Fibroblast of skin of right quadriceps (primary cell): ENCODE data around the gene REN.
A peak's percentile ranks its signal among the peaks of the same experiment; 100 is the strongest.

ENCODE experiments used
- DNase-seq: peaks from one replicate; pipeline ENCODE4 v3.0.0-alpha.2; 2013

REN gene

DNA sequence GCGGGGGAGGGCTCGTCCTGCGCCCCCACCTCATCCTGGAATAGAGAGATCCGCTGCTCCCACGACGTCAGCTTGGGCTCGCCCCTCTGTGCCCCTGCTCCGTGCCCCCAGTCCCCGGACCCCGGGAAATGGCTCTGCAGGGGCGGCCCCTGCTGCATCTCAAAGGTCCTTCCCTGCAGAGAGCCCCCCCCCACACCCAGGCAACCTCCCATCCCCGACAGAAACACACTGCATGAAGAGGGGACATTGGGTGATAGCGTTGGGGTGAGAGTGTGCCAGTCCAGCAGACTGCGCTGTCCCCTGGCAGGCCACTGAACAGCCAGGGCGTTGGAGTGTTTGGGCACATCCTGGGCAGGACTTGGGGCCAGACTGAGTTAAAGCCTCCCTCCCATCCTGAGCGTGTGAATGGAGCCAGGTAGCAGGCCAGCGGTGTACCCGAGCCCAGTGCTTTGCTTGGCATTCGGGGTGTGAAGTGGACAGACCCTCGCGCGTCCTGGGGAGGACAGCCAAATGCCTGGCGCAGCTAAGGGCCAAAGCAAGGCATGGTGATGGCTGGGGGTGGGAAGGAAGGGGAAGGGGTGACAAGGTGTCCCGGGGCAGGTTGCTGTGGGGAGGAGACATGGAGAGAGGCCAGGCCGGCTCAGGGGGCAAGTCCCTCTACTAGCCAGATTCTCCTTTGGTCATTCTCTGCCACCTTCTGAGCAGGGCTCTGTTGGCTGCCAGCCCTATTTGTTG lies 13.7 kb downstream of the REN start:
- DNase-seq: no peak

DNA sequence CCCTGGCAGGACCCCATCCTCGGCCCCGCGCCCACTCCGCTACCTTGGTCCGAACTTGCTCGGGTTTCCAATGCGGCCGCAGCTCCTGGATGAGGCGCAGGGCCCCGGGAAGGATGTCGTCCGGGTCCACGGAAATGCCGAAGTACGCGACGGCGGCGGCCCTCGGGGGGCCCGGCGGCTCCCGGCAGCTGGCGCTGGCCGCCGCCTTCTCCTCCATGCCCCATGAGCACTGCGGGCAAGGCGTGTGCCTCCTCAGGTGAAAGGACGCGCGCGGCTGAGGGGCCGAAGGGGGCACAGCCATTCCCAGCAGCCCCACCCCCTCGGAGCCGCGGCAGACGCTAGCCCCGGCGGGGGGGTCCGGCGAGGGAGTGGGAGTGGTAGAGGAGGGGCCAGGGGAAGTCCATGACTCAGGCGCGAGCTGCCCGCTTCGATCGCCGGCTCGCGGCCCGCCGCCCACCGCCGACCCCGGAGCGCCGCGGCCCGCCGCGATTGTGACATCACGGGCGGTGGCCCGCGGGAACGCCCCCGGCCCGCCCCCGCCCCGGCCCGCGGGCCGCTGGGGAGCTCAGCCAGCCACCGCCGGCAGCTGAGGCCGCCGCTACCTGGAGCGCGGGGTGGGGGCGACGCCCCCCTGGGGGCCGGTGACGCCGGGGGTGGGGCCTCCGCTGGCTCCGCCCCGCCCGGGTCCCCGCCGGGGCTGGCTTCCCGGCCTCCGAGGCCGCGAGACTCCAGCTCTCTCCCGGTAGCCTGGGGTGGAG lies 14.4 kb downstream of the REN start, which contains the start of gene ETNK2:
Gene ETNK2 (minus strand): TSS at position 493 of the 758 bp plus-strand sequence. CDS start 192 bp downstream, at position 301.
- peak; percentile 50 for DNase-seq

DNA sequence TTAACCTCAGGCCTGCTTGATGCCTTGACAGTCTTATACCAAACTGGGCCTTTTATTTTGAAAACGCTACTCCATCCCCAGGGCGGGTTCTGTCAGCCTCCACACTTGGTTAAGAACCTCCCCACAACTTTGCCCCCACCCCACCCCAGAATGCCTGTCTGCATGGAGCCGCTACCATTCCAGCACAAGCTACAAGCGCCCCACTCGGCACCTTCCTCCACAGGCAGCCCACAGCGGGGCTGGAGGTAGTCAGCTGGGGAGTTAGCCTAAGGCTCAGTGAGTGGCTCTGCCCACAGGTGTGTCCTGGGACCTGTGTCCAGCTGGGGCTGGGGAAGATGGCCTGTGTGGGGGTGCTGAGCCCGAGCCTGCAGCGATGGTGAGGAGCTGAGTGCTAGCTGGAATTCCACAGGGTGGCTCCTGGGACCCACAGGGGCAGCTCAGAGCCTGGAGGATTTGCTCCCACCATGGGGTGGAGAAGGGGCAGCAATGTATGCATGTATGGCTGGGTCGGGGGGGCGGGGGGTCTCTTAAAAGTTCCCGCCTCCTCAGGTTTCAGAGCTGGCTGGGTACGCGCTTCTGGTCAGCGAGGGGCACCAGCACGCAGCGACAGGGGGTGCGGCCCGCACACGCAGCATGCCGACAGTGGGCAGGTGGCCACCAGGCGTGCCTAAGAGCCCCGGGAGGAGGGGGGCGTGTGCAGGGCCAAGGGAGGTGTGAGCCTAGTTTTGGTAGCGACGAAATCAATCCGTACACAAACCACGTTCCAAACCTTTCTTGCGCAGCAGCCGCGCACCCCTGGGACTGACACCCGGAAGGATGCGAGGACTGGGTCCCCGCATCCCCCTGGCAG lies 15.2 kb downstream of the REN start:
- DNase-seq: no peak

DNA sequence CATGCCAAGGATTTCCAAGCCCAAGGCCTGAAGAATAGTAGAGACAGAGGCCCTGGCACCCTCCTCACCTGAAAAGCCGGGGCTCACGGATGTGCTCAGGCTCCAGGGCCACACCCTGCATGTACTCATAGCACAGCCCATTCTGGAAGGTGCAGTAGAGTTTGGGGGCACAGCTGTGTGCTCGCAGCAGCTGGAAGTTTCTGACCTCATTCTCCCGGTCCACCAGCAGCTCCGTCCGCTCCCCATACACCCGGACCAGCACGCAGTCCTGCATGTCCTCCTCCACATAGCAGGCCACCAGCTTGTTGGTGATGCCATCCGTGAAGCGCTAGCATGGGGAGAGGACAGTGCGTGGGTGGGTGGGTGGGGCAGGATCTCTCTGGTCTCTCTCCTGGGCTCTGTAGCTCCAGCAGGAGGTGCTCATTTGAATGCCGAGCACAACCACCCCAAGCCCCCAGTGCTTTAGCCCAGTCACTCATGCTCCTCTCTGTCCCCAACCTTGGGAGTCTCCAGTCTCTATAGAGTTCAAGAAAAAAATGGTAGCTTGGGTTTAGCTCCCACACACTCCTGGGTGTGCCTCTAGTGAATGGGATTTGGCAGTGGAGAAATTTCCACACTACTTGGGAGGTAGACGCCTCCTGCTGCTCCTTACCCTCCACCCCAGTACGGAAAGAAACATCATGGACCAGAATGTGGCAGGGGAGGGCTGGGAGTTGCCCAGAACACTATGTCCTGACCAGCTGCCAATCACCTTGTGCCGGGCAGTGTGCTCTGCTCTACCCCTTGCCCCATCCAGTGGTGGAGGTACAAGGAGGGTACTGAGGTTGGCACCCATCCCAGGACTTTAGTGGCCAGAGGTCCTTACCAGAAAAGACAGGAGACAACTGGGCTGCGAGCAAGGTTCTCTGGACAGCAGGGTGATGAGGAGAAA lies 16.2 kb downstream of the REN start:
- no peak for DNase-seq

DNA sequence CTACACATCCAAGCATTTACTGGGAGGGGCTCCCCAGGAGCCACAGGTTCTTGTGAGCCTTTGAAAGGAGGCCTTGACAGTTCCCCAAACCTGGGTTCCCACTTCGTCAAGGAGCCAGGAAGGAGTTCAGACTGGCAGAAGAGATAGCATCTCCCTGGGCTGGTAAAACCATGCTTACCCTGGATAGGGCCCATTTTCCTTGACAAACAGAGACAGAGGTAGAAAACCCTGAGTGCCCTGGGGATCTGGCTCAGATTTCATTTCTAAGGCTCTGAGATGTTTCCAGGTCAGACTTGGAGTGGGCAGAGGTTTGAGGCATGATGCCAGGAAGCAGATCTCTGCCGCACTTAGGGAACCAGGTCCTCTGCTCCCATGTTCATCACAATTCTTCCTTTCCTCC lies 17.0 kb downstream of the REN start:
- DNase-seq: no peak

DNA sequence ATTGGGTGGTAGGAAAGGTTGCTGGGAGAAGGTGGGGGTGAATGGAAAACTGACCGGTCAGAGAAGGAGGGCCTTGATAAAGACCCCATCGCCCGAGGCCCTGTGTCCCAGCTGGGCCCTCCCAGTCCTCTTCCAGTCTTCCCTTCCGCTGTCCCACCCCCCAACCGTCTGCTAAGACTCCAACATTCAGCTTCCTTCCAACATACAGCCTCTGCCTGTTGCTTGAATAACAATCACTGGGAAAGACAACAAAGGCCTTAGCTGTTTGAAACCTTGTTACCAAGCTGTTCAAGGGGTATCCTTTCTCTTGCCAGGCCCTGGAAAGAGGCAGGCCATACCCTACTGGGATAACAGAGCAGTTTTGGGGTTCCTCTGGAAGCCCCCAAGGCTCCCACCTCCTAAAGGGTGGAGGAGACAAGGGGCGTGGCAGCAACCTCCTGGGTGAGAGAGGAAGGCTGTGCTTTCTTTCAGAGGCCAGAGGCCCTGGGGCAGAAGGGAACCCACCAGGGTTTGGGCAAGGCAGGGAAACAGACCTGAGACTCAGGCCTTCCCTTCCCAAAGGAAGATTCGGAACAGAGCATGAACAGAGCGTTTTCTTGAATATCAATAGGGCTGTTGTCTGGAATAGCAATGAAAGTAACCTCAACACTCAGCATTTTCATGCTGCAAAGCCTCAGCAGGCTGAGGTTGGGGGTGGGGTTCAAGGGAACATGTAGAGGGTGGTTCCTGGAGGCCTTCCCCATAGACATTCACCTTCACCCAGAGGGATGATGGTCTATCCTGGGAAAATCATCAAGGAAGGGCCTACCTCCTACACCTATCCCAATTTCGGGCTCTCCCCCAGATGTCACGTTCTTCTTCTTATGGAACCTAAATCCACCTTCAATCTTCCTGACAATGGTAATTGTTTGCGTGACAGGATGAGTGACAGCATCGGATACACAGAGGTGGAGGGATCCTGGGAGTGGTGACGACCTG lies 18.4 kb downstream of the REN start:
- DNase-seq: no peak

DNA sequence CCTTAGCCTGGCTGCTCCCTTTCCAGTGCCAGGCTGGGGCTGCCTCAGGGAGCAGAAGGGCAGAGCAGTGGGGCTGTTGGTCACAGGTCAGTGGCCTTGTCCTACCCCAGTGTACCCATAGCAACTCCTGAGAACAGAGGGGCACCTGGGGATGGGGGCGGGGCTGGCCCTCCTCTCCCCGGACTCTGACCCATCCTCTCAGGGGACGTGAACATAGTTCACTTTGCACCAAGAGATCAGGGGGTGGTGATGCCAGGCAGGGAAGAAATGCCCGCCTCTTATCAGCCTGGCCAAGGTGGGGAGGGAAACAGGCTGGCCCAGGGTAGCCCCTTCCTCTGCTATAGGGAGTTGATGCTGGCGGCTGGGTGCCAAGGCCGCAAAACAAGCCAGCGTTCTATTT lies 19.2 kb downstream of the REN start:
- DNase-seq: no peak

DNA sequence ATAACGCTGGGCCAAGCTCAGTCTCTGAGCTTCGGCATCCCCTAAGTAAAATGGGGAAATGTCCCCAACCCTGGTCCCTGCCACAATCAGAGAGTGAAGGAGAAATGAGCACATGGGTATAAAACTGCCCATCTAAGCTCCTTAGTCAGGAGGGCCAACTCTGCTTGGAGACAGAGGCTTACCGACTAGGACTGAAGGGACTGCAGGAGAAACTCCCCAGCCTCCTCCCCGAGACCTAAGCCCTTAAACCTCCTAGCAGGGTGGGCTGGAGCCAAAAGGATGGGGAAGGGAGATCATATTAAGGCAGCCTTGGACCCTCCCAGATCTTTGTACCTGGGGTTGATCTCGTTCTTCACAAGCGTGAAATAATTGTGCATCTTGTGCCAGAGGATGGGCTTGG lies 19.8 kb downstream of the REN start:
- no peak for DNase-seq

DNA sequence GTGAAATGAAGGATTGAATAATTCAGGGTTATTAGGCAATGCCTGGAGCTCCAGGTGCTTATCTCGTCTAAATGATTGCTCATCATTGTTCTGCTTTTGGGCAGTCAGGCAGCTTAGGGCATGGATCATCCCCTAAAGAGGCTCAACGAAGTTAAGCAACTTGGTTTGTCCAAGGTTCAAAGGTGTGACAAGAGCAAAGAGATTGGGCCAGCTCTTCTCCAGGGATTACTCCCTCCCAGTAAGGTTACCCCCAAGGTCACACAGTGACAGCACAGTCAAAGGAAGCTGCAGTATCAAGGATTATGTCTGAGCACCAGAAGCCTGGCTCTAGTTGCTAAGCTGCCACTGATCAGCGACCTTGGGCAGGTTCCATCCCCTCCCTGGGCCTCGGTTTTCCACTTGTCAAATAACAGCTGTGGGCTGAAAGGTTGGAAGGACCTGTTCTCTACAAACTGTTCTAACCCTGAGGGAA lies 21.1 kb downstream of the REN start:
- no peak for DNase-seq

DNA sequence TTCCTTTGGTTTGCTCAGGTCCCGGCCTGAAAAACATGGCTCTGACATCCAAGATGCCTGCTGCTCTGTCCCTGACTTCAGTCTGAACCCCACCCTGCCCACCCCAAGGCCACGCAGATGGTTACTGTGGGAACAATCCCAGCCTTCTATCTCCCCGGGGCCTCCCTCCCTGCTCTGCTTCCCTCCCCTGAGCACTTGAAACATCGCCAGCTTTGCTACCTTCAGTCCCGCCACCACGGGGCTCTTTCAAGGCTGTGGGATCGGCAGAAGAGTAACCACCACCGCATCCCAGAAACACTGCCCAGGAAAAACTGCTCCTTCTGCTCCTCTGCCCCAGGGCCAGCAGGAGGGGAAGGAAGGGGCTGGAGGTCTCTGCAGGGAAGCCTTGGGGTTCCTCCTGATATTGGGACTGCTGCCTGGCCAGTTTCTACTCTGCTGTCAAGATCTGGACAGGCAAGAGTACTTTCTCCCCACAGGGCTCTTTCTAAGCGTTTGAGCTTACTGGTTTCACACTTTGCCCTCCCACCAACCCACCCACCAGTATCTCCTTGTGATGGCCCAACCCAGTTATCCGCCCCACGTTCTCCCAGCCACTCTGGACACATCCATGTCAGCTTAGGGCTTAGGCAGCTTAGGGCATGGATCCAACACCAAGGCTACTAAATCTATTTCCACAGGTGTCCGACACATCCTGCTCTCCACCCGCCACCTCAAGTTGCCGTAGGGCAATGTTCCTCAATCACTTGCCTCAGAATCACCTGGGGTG lies 22.7 kb downstream of the REN start:
- DNase-seq: no peak

DNA sequence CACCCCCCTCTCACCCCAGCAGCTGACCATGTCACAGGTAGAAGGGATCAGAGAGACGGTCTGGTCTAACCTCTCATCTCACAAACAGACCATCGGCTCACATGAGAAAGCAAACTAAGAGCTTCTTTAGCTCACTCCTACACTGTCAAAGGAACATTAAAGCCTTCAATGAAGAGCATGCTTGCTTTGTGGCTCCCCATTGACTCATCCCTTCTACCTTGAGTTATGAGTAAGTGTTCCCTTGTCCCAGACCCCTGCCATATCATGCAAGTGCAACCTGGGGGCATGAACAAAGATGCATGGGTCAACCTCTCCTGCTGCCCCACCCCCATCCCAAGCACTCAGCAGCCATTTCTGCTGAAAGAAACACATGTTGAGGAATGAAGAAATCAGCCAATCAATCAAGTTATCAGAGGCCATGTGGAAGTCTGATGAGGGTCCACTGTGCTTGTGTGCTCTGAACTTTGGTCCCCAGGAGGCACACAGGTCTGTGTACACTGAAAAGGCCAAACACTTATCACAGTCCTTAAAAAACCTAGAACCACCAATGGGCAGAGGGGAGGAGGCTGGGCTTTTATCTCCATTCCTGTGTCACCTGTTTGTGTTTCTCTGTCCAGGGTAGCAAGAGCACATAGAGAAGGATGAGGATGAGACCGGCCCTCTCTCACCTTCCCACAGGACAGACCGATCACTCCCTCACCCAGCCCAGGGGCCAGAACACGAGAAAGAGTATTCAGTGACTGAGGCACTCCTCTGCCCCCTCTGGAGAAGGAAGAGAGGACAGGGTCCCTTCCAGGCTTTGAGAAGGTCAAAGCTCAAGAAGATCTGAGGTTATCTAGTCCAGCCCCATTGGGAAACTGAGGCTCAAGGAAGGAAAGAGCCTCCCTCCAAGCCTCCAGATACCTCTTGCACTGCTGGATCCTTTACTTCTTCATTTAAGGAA lies 23.8 kb downstream of the REN start:
- no peak for DNase-seq

DNA sequence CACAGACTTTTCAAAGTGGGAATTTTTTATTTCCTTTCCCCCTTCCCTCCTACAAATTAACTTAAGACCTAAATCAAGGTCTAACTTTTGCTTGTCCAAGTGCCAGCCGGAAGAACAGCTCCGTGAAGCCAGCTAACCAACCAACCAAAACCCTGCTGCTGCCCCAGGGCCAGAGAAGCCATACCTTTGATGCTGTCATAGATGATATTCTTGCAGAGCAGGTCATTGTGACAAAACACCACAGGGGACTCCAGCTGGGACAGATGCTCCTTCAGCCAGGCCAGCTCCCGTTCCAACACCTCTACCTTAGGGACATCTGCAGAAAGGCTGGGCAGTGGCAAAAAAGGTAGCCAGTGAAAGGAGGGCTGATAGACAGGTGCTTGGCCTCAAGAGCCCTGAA lies 25.0 kb downstream of the REN start:
- no peak for DNase-seq

DNA sequence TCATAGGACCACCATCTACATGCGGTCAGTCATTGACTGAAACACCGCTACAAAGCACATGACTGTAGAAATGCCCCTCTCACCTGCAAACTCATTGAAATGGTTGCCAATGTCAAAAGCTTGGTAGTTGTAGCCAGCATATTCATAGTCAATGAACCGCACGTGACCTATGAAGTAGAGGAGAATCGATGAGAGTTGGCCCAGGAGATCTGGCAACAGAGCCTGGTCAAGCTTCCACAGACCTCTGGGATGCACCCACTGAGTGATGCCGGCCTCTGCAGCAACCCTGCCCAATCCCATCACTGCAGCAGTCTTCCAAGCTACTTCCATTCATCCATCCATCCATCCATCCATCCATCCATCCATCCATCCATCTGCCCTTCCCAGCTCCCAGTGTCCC lies 26.2 kb downstream of the REN start:
- DNase-seq: no peak

DNA sequence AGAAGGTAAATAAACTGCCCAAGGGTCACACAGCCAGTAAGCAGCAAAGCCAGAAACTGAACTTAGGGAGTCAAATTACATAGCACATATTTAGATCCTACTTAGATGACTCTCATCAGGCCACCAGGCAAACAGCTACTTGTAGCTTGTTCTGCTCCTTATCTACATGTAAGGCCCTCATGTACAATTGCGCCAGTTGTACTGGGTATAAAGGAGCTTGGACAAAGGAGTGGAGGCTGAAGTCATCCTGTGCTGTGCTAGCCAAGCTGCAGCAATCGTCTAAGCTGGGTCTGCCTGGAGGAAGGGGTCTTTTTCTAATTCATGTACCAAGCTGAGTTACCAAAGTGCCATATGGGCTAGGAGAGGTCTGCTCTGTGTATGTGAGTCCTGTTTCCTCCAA lies 27.0 kb downstream of the REN start:
- no peak for DNase-seq

DNA sequence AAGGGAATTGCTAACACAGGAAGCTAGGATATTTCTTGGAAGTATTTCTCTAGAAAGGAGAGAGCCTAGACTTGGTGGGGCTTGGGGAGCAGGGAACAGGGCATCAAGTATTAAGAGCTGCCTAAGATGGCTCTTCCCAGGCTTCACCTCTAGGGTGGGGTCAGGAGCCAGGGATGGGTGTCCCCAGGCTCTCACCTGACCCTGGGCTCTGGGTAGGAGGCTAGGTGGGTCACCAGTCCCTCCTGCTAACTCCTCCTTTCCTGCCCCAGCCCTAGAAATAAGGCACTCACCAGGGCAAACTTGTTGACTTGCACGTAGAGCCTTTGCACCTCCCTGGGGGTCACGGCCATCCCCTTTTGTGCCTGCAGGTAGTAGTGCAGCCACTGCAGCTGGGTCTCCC lies 29.3 kb downstream of the REN start:
- no peak for DNase-seq

DNA sequence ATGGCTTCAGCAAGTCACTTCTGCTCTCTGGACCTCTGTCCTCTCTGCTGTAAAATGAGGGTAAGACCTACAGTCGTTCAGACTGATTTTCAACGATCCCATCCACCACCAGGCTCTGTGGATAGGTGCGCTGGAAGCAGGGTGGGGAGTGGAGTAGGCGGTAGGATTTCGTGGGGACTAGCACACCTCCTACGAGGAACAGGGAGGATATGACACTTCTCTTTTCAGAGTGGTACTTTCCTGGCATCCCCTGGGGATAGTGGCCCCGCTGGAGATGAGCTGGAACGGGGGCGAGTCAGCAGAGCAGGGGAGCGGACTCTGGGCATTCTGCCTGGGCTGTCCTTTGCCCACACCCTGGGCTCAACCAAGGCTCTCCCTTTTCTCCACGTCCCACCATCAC lies 32.0 kb downstream of the REN start:
- no peak for DNase-seq

DNA sequence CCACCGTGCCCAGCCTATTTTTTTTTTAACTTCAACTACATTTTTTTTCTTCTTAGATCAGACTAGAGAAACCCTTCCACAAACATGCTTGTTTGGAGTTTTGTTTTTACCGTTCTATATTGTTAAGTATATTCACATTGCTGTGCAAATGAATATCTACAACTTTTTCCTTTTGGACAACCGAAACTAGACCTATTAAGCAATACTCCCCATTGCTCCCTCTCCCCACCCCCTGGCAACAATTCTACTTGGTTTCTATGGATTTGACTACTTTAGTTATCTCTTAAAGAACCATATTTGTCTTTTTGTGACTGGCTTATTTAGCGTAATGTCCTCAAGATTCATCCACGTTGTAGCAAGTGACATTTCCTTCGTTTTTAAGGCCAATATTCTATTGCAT lies 33.4 kb downstream of the REN start:
- DNase-seq: no peak

DNA sequence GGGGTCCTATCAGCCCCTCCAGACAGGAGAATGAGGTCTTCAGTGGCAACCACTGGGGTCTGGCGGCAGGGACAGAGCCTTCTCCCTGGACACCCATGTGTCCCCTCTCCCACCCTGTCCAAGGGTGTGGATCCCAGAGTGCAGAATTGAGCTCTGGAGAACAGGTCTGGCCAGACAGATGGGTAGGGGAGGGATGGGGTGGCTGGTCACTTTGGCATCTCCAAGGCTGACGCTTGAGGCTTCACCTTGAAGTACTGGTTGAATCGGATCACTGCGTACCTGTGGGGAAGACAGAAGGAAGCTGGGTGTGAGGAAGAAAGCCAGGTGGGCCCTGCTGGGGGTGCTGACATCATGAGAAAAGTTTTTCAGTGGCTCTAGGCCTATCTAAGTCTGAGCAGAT lies 34.2 kb downstream of the REN start:
- no peak for DNase-seq
